Adrenal gland (tissue), 5 donors: ENCODE measurements around the gene TMEM41B.

Experiments
- CTCF ChIP-seq, 6 experiments: fragments of 450-650 bp in 4 of 6; fragments of 200-600 bp in 2 of 6; sonication (generic) in 1 of 6; IDR thresholded peaks; 1 replicate in 5 of 6; 2 replicates in 1 of 6; pipeline versions ENCODE4 v1.5.1 to v1.8.0; 2016 to 2021; ENCODE audit warnings: antibody characterized with exemption in 6 of 6, mild to moderate bottlenecking in 2 of 6, moderate library complexity in 1 of 6
- POLR2A ChIP-seq, 2 donors: fragments of 450-650 bp; IDR thresholded peaks; one replicate each; pipeline ENCODE4 v1.6.1; 2017; ENCODE audit warnings: antibody characterized with exemption in 2 of 2, mild to moderate bottlenecking in 2 of 2, moderate library complexity in 1 of 2
- donor health status: DM: no; HTN: no; CAD: no.

- TF ChIP-seq CTCF (IDR thresholded peaks at IDR 0.05) (no peak), POLR2A (IDR thresholded peaks at IDR 0.05) (no peak)
These were observed 27.3 kb upstream of the TMEM41B start for GRCh38 chr11:9341638-9342178.
